Immature natural killer cell (primary cell): ENCODE data around the gene AGAP9. TPM values are rescaled to one million over a fixed set of nuclear protein-coding genes. Genes with fewer than 3 reads are reported as not detected.
"Not testable (repeated sequence)": the region's sequence is repeated elsewhere in the genome, so short reads cannot be mapped to it uniquely, and the experiment has no call there.

Source experiments
- DNase-seq, 3 donors: peaks; one replicate each; pipeline ENCODE4 v3.0.0; 2022; ENCODE audit warnings: mixed read lengths in 1 of 3
- H3K27ac Mint-ChIP-seq, 6 donors: one replicate each; pipeline ENCODE4 v1.8.0; 2020; ENCODE audit warnings: mixed read lengths in 6 of 6, mild to moderate bottlenecking in 5 of 6, inconsistent platforms in 4 of 6, moderate library complexity in 3 of 6
- H3K27me3 Mint-ChIP-seq, 3 donors: one replicate each; pipeline ENCODE4 v1.8.0; 2020 to 2021; ENCODE audit warnings: low read depth in 3 of 3, mild to moderate bottlenecking in 3 of 3, mixed read lengths in 3 of 3, moderate library complexity in 3 of 3, inconsistent platforms in 1 of 3
- H3K36me3 Mint-ChIP-seq, 3 donors: one replicate each; pipeline ENCODE4 v1.8.0; 2020; ENCODE audit warnings: mixed read lengths in 3 of 3, inconsistent platforms in 2 of 3, mild to moderate bottlenecking in 2 of 3
- H3K4me1 Mint-ChIP-seq, 2 donors: one replicate each; pipeline ENCODE4 v1.8.0; 2020; ENCODE audit warnings: inconsistent platforms in 2 of 2, mild to moderate bottlenecking in 2 of 2, mixed read lengths in 2 of 2, moderate library complexity in 1 of 2
- H3K4me3 Mint-ChIP-seq, 5 donors: one replicate each; pipeline ENCODE4 v1.8.0; 2020; ENCODE audit warnings: mild to moderate bottlenecking in 5 of 5, mixed read lengths in 5 of 5, inconsistent platforms in 3 of 5, moderate library complexity in 3 of 5
- H3K9me3 Mint-ChIP-seq, 6 donors: one replicate each; pipeline ENCODE4 v1.8.0; 2020; ENCODE audit warnings: mild to moderate bottlenecking in 6 of 6, mixed read lengths in 6 of 6, inconsistent platforms in 4 of 6, moderate library complexity in 3 of 6
- polyA plus RNA-seq, 3 donors: library from polyadenylated mRNA; unstranded; fragments of 300-500 nt; fragmentation: Illumina TruSeq; gene quantifications; one replicate each; pipeline ENCODE4 v1.2.3, GENCODE V29; 2021

The AGAP9 gene
- polyA plus RNA-seq, 3 donors from 2014 or later: 0.29 to 1.1 TPM; not detected in 1

DNA sequence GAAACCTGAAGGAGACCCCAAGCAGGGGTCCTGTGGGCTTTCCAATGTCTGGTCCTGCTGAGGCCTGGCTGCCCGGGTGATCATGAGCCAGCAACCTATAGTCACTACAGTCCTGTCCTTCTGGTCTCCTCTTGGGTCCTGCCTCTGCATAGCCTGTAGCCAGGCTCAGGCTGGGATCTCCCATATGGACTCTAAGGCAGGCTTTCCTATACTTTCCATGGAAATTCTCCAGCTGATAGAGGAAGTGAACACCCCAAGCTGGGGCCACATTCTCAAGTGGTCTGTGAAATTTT is 66.0 kb downstream of the AGAP9 start:
- no peak overlapping the region for H3K27ac Mint-ChIP-seq
- H3K27me3 Mint-ChIP-seq: peaks cover 0 to 7% (median 4%) of the 10 kb centered on the region in 3 donors
- H3K36me3 Mint-ChIP-seq: no peaks in the 10 kb centered on the region
- no peak for DNase-seq
- H3K4me1 Mint-ChIP-seq: peaks cover 0 to 1% of the 10 kb centered on the region in 2 donors
- no peak overlapping the region for H3K4me3 Mint-ChIP-seq
- H3K9me3 Mint-ChIP-seq: peaks cover 0 to 1% (median 0%) of the 10 kb centered on the region in 6 donors

DNA sequence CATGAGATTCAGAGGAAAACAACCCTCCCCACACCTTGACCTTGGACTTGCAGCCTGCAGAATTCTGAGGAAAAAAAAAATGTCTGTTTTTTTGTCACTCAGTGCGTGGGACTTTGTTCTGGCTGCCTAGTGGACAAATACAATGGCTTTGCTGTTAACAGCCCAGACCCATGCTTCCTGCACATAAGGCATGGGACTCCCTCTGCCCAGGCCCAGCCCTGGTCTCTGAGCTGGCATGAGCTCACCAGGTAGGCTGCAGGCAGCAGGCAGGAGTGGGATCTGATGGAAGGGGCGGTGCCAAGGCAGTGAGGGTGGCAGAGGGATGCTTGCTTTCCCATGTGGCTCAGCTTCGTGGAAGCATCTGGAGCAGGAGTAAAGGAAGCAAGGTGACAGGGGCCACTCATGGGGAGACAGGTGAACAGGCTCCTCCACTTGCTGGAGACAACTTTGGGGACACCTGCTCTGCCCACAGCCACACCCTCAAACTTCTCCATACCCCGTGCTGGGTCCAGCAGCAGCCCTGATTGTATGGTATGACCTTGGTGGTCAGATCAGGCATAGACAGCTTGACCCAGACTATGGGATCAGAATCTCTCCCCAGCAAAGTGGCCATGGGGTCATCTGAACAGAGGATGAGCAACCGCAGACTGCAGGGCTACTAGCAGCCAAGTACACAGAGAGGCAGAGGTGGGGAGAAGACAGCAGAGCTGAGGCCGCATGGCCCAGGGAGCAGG is 66.5 kb downstream of the AGAP9 start:
- peaks cover 0 to 7% (median 4%) of the 10 kb centered on the region in 3 donors for H3K27me3 Mint-ChIP-seq
- peaks cover 0 to 1% of the 10 kb centered on the region in 2 donors for H3K4me1 Mint-ChIP-seq
- H3K27ac Mint-ChIP-seq: no peak overlapping the region
- H3K36me3 Mint-ChIP-seq: no peaks in the 10 kb centered on the region
- no peak for DNase-seq
- H3K4me3 Mint-ChIP-seq: no peak overlapping the region
- peaks cover 0 to 1% (median 0%) of the 10 kb centered on the region in 6 donors for H3K9me3 Mint-ChIP-seq

GRCh38 chr10:47456079-47456785 is 67.2 kb downstream of the AGAP9 start:
- Mint-ChIP-seq H3K9me3 (peaks cover 0 to 1% (median 0%) of the 10 kb centered on the region in 6 donors), H3K4me1 (no peaks in the 10 kb centered on the region), H3K36me3 (no peaks in the 10 kb centered on the region), H3K27ac (no peak overlapping the region), H3K4me3 (no peak overlapping the region), H3K27me3 (peaks cover 0 to 7% (median 4%) of the 10 kb centered on the region in 3 donors)
- no peak for DNase-seq

GRCh38 chr10:47455350-47456078 is 67.9 kb downstream of the AGAP9 start:
- DNase-seq, H3K4me3 Mint-ChIP-seq, H3K4me1 Mint-ChIP-seq, H3K27ac Mint-ChIP-seq, H3K36me3 Mint-ChIP-seq, H3K27me3 Mint-ChIP-seq, H3K9me3 Mint-ChIP-seq: not testable (repeated sequence)

- peaks cover 0 to 1% (median 0%) of the 10 kb centered on the region in 6 donors for H3K9me3 Mint-ChIP-seq
- no peak overlapping the region for H3K27ac Mint-ChIP-seq
- H3K36me3 Mint-ChIP-seq: no peaks in the 10 kb centered on the region
- H3K4me3 Mint-ChIP-seq: no peak overlapping the region
- H3K4me1 Mint-ChIP-seq: no peaks in the 10 kb centered on the region
- peaks cover 0 to 7% (median 4%) of the 10 kb centered on the region in 3 donors for H3K27me3 Mint-ChIP-seq
- no peak for DNase-seq
Measured at GRCh38 chr10:47454780-47455058, 68.7 kb downstream of the AGAP9 start.

- no peak for DNase-seq
- H3K27me3 Mint-ChIP-seq: peaks cover 0 to 7% (median 2%) of the 10 kb centered on the region in 3 donors
- peaks cover 0 to 1% (median 0%) of the 10 kb centered on the region in 6 donors for H3K9me3 Mint-ChIP-seq
- no peaks in the 10 kb centered on the region for H3K36me3 Mint-ChIP-seq
- H3K27ac Mint-ChIP-seq: no peak overlapping the region
- H3K4me3 Mint-ChIP-seq: no peak overlapping the region
- no peaks in the 10 kb centered on the region for H3K4me1 Mint-ChIP-seq
Measured at GRCh38 chr10:47454008-47454779, 69.2 kb downstream of the AGAP9 start.

DNA sequence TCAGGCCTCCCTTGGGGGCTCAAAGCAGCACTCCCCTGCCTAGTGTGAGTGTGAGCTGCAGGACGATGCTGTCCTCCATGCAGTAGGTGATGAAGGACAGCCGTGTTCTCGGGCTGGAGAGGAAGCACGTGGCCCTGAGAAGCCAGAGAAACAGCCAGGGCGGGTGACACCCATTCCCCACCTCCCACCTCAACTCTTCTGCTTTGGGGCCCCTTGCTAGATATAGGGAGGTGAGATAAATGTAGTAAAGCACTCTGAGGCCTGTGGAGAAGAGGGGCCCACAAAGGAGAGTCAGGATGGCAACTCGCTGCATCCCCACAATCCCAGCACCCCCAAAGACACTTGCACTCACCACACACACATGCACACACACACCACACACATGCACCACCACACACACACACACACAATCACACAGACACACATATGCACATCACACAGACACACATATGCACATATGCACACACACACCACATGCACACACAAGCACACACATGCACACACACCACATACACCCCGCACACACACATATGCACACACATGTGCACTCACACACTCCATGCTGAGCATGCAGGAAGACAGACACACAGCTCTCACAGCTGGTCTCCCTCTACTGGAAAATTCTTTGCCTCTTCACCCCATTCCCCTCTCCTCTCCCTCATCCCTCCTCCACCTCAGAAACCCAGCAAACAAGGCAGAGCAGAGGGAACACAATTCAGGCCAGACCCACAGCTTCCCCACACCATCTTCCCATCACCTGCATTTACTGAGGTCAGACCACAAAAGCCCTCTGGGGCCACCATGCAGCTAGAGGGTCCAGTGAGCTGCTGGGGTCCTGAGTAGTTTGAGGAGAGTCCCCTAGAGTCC is 70.1 kb downstream of the AGAP9 start:
- no peak overlapping the region for H3K4me3 Mint-ChIP-seq
- DNase-seq: no peak

GRCh38 chr10:47452495-47453140 is 70.8 kb downstream of the AGAP9 start:
- H3K4me3 Mint-ChIP-seq: no peak overlapping the region
- DNase-seq: no peak

More for the DNA sequence above, 70.1 kb downstream of the AGAP9 start:
- H3K9me3 Mint-ChIP-seq: peaks cover 0 to 1% (median 0%) of the 10 kb centered on the region in 6 donors
- no peaks in the 10 kb centered on the region for H3K4me1 Mint-ChIP-seq
- no peaks in the 10 kb centered on the region for H3K36me3 Mint-ChIP-seq
- H3K27me3 Mint-ChIP-seq: peaks cover 0 to 5% (median 2%) of the 10 kb centered on the region in 3 donors
- H3K27ac Mint-ChIP-seq: no peak overlapping the region

DNA sequence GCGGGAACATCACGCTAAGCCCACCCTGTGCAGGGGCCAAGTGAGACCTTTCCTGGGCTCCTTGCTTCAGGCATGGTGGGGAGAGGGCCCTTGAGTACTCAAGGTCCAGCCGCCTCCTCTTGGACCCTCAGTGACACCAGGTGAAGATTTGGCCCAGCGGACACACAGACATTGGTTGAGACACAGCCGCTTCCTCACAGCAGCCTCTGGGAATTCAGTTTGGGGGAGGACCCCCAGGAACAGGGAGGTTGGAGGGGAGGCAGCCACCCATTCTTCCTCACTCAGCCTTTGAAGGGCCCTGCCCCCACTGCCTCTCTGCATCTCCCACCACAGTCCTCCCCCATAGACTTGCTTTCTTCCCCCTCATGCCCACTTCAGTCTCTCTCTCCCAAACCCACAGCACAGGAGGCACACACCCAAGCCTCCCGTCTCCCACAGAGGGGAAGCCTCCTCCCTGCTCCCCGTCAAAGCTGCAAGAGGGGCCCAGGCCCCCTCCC is 71.4 kb downstream of the AGAP9 start:
- H3K27me3 Mint-ChIP-seq: peaks cover 0 to 6% (median 0%) of the 10 kb centered on the region in 3 donors
- H3K4me3 Mint-ChIP-seq: no peak overlapping the region
- DNase-seq: no peak
- no peaks in the 10 kb centered on the region for H3K4me1 Mint-ChIP-seq
- H3K27ac Mint-ChIP-seq: no peak overlapping the region
- peaks cover 0 to 4% (median 0%) of the 10 kb centered on the region in 6 donors for H3K9me3 Mint-ChIP-seq
- H3K36me3 Mint-ChIP-seq: no peaks in the 10 kb centered on the region

More at GRCh38 chr10:47452495-47453140, 70.8 kb downstream of the AGAP9 start:
- Mint-ChIP-seq H3K27me3 (peaks cover 0 to 6% (median 2%) of the 10 kb centered on the region in 3 donors), H3K4me1 (no peaks in the 10 kb centered on the region), H3K27ac (no peak overlapping the region), H3K9me3 (peaks cover 0 to 4% (median 0%) of the 10 kb centered on the region in 6 donors), H3K36me3 (no peaks in the 10 kb centered on the region)

Other genes with a start within 250 kb of the AGAP9 start
- not detected for gene GDF10, start 223.4 kb downstream of the AGAP9 start, polyA plus RNA-seq
- gene GDF2, start 201.2 kb downstream of the AGAP9 start, polyA plus RNA-seq: not detected
- gene RBP3, start 175.3 kb downstream of the AGAP9 start, polyA plus RNA-seq: not detected
- gene ZNF488, start 139.3 kb downstream of the AGAP9 start, polyA plus RNA-seq: not detected
- under 1 TPM in 1 of 3 donors, not detected in 2; 0.23 TPM for gene ANXA8, start 39.5 kb downstream of the AGAP9 start, polyA plus RNA-seq
- gene FAM25G, start 31.9 kb downstream of the AGAP9 start, polyA plus RNA-seq: not detected
- gene SYT15B, start 240.0 kb upstream of the AGAP9 start, polyA plus RNA-seq: not detected